Brain microvascular endothelial cell (primary cell): ENCODE results near the gene ANKH.
A peak's percentile ranks its signal among the peaks of the same experiment; 100 is the strongest.

Experiments used
- DNase-seq: peaks from one replicate; pipeline ENCODE4 v3.0.0-alpha.2; 2020
- H3K27ac ChIP-seq: fragments of 250-450 bp; sonication (Bioruptor Pico); 2 replicates; pipeline ENCODE4 v1.5.1; 2020; ENCODE audit warnings: mild to moderate bottlenecking, moderate library complexity
- H3K27me3 ChIP-seq: fragments of 250-450 bp; sonication (Bioruptor Pico); replicated peaks from 2 replicates; pipeline ENCODE4 v1.5.1; 2020; ENCODE audit warnings: mild to moderate bottlenecking
- H3K36me3 ChIP-seq: fragments of 250-450 bp; sonication (Bioruptor Pico); replicated peaks from 2 replicates; pipeline ENCODE4 v1.5.1; 2020; ENCODE audit warnings: mild to moderate bottlenecking
- H3K4me3 ChIP-seq: 2 replicates; pipeline ENCODE4 v1.5.1; 2011; ENCODE audit warnings: low read depth, mild to moderate bottlenecking, control low read depth, low read length, moderate library complexity
- CTCF ChIP-seq: IDR thresholded peaks from 2 replicates; pipeline ENCODE4 v1.5.1; 2011; ENCODE audit warnings: low read depth, mild to moderate bottlenecking, moderate library complexity, low read length, control low read depth, inconsistent platforms; ENCODE audit errors: missing control alignments
- in situ Hi-C: cut with HindIII; loops from 2 replicates; pipeline ENCODE4 v1.10.0; 2017; ENCODE audit warnings: low sequenced_read_pairs, low pct_ligation_motif_present

The ANKH gene

GRCh38 chr5:14696057-14696456 is 175.5 kb downstream of the ANKH start:
- Histone ChIP-seq H3K27ac (no peak overlapping the region), H3K36me3 (peaks cover 17% of the 10 kb centered on the region), H3K4me3 (no peak overlapping the region), H3K27me3 (no peaks in the 10 kb centered on the region)
- no peak for DNase-seq
- no peak for TF ChIP-seq CTCF
- in situ Hi-C loops = no loop called here

GRCh38 chr5:14695152-14695551 is 176.4 kb downstream of the ANKH start:
- no peak for DNase-seq
- Histone ChIP-seq H3K27ac (no peak overlapping the region), H3K4me3 (no peak overlapping the region), H3K27me3 (no peaks in the 10 kb centered on the region), H3K36me3 (peaks cover 21% of the 10 kb centered on the region)
- TF ChIP-seq CTCF = no peak
- in situ Hi-C loops = no loop called here

- no peak for DNase-seq
- Histone ChIP-seq H3K36me3 (peaks cover 16% of the 10 kb centered on the region), H3K27ac (no peak overlapping the region), H3K4me3 (no peak overlapping the region), H3K27me3 (no peaks in the 10 kb centered on the region)
- no peak for TF ChIP-seq CTCF
- in situ Hi-C loops = no loop called here
These were observed 178.5 kb downstream of the ANKH start for GRCh38 chr5:14693070-14693469.

- Histone ChIP-seq H3K36me3 (peaks cover 20% of the 10 kb centered on the region), H3K27ac (no peak overlapping the region), H3K4me3 (no peak overlapping the region), H3K27me3 (no peaks in the 10 kb centered on the region)
- TF ChIP-seq CTCF = no peak
- DNase-seq = no peak
- in situ Hi-C loops = no loop called here
These were observed 184.4 kb downstream of the ANKH start for GRCh38 chr5:14687023-14687665.

GRCh38 chr5:14686517-14686916 is 185.1 kb downstream of the ANKH start:
- in situ Hi-C loops = no loop called here
- Histone ChIP-seq H3K36me3 (peaks cover 24% of the 10 kb centered on the region), H3K4me3 (no peak overlapping the region), H3K27me3 (no peaks in the 10 kb centered on the region), H3K27ac (no peak overlapping the region)
- TF ChIP-seq CTCF = no peak
- DNase-seq = no peak

- Histone ChIP-seq H3K36me3 (peaks cover 26% of the 10 kb centered on the region), H3K4me3 (no peak overlapping the region), H3K27me3 (no peaks in the 10 kb centered on the region), H3K27ac (no peak overlapping the region)
- TF ChIP-seq CTCF = peak; percentile 75
- in situ Hi-C loops = no loop called here
- peak; percentile 70 for DNase-seq
These were observed 185.8 kb downstream of the ANKH start for GRCh38 chr5:14685757-14686156.
